ENCODE results near the gene FITM2.
"Not testable (repeated sequence)": the region's sequence is repeated elsewhere in the genome, so short reads cannot be mapped to it uniquely, and the experiment has no call there.

Gene FITM2

GRCh38 chr20:44348168-44348659, 37.2 kb upstream of the FITM2 start:
- H3K9me3 ChIP-seq (ENCODE audit: control insufficient read depth, low read length): no peaks in the 10 kb centered on the region
- H3K4me3 ChIP-seq (ENCODE audit: extremely low read depth, insufficient read depth, low read length, poor library complexity, severe bottlenecking): no peak overlapping the region
- H3K27ac ChIP-seq (ENCODE audit: low read depth, low read length, severe bottlenecking): no peak overlapping the region
- WGBS, 2 experiments (ENCODE audit: insufficient coverage in 2 of 2): 80 to 100% methylated on average over 1 of the region's 4 CpGs
- peaks cover 8% of the 10 kb centered on the region for H3K4me1 ChIP-seq (ENCODE audit: control insufficient read depth, insufficient read depth, low read length, poor library complexity, severe bottlenecking)
- H3K36me3 ChIP-seq (ENCODE audit: control insufficient read depth, insufficient read depth, low read length): no peaks in the 10 kb centered on the region

- not testable (repeated sequence) for H3K36me3 ChIP-seq (ENCODE audit: control insufficient read depth, insufficient read depth, low read length); H3K27ac ChIP-seq (ENCODE audit: low read depth, low read length, severe bottlenecking); H3K4me3 ChIP-seq (ENCODE audit: extremely low read depth, insufficient read depth, low read length, poor library complexity, severe bottlenecking); H3K9me3 ChIP-seq (ENCODE audit: control insufficient read depth, low read length); H3K4me1 ChIP-seq (ENCODE audit: control insufficient read depth, insufficient read depth, low read length, poor library complexity, severe bottlenecking)
- WGBS, 2 experiments (ENCODE audit: insufficient coverage in 2 of 2): 94 to 95% methylated on average over 10 of the region's 10 CpGs
Observed at GRCh38 chr20:44345941-44346340, 34.9 kb upstream of the FITM2 start.

GRCh38 chr20:44345147-44345546, 34.1 kb upstream of the FITM2 start:
- no peaks in the 10 kb centered on the region for H3K9me3 ChIP-seq (ENCODE audit: control insufficient read depth, low read length)
- WGBS, 2 experiments (ENCODE audit: insufficient coverage in 2 of 2): 90 to 93% methylated on average over 5 of the region's 8 CpGs
- no peak overlapping the region for H3K4me3 ChIP-seq (ENCODE audit: extremely low read depth, insufficient read depth, low read length, poor library complexity, severe bottlenecking)
- no peaks in the 10 kb centered on the region for H3K4me1 ChIP-seq (ENCODE audit: control insufficient read depth, insufficient read depth, low read length, poor library complexity, severe bottlenecking)
- no peaks in the 10 kb centered on the region for H3K36me3 ChIP-seq (ENCODE audit: control insufficient read depth, insufficient read depth, low read length)
- no peak overlapping the region for H3K27ac ChIP-seq (ENCODE audit: low read depth, low read length, severe bottlenecking)

GRCh38 chr20:44344723-44345122, 33.7 kb upstream of the FITM2 start:
- no peaks in the 10 kb centered on the region for H3K4me1 ChIP-seq (ENCODE audit: control insufficient read depth, insufficient read depth, low read length, poor library complexity, severe bottlenecking)
- no peak overlapping the region for H3K4me3 ChIP-seq (ENCODE audit: extremely low read depth, insufficient read depth, low read length, poor library complexity, severe bottlenecking)
- WGBS, 2 experiments (ENCODE audit: insufficient coverage in 2 of 2): no CpG with 5 or more reads among the region's 4 CpGs
- no peaks in the 10 kb centered on the region for H3K36me3 ChIP-seq (ENCODE audit: control insufficient read depth, insufficient read depth, low read length)
- no peak overlapping the region for H3K27ac ChIP-seq (ENCODE audit: low read depth, low read length, severe bottlenecking)
- no peaks in the 10 kb centered on the region for H3K9me3 ChIP-seq (ENCODE audit: control insufficient read depth, low read length)

GRCh38 chr20:44343162-44343675, 32.2 kb upstream of the FITM2 start:
- no peak overlapping the region for H3K4me3 ChIP-seq (ENCODE audit: extremely low read depth, insufficient read depth, low read length, poor library complexity, severe bottlenecking)
- no peaks in the 10 kb centered on the region for H3K9me3 ChIP-seq (ENCODE audit: control insufficient read depth, low read length)
- 84 to 92% methylated on average over 7 to 8 of the region's 12 CpGs for WGBS, 2 experiments (ENCODE audit: insufficient coverage in 2 of 2)
- no peak overlapping the region for H3K27ac ChIP-seq (ENCODE audit: low read depth, low read length, severe bottlenecking)
- no peaks in the 10 kb centered on the region for H3K4me1 ChIP-seq (ENCODE audit: control insufficient read depth, insufficient read depth, low read length, poor library complexity, severe bottlenecking)
- no peaks in the 10 kb centered on the region for H3K36me3 ChIP-seq (ENCODE audit: control insufficient read depth, insufficient read depth, low read length)

- Histone ChIP-seq H3K27ac (ENCODE audit: low read depth, low read length, severe bottlenecking) (no peak overlapping the region), H3K4me1 (ENCODE audit: control insufficient read depth, insufficient read depth, low read length, poor library complexity, severe bottlenecking) (no peaks in the 10 kb centered on the region), H3K36me3 (ENCODE audit: control insufficient read depth, insufficient read depth, low read length) (no peaks in the 10 kb centered on the region), H3K9me3 (ENCODE audit: control insufficient read depth, low read length) (no peaks in the 10 kb centered on the region), H3K4me3 (ENCODE audit: extremely low read depth, insufficient read depth, low read length, poor library complexity, severe bottlenecking) (no peak overlapping the region)
- 67 to 76% methylated on average over 3 of the region's 6 CpGs for WGBS, 2 experiments (ENCODE audit: insufficient coverage in 2 of 2)
Observed at GRCh38 chr20:44342248-44342647, 31.2 kb upstream of the FITM2 start.

GRCh38 chr20:44336725-44337380, 25.9 kb upstream of the FITM2 start, which contains the start of gene R3HDML:
Gene R3HDML, plus strand, starts transcription at chr20:44337043. Its CDS starts 115 bp downstream, at chr20:44337158.
- no peaks in the 10 kb centered on the region for H3K4me1 ChIP-seq (ENCODE audit: control insufficient read depth, insufficient read depth, low read length, poor library complexity, severe bottlenecking)
- WGBS, 2 experiments (ENCODE audit: insufficient coverage in 2 of 2): 86 to 91% methylated on average over 16 of the region's 16 CpGs
- no peaks in the 10 kb centered on the region for H3K9me3 ChIP-seq (ENCODE audit: control insufficient read depth, low read length)
- no peak within 1 kb of the TSS for H3K4me3 ChIP-seq (ENCODE audit: extremely low read depth, insufficient read depth, low read length, poor library complexity, severe bottlenecking)
- H3K36me3 ChIP-seq (ENCODE audit: control insufficient read depth, insufficient read depth, low read length): no peaks in the 10 kb centered on the region
- no peak within 1 kb of the TSS for H3K27ac ChIP-seq (ENCODE audit: low read depth, low read length, severe bottlenecking)

- Histone ChIP-seq H3K4me3 (ENCODE audit: extremely low read depth, insufficient read depth, low read length, poor library complexity, severe bottlenecking) (no peak overlapping the region), H3K36me3 (ENCODE audit: control insufficient read depth, insufficient read depth, low read length) (no peaks in the 10 kb centered on the region), H3K9me3 (ENCODE audit: control insufficient read depth, low read length) (no peaks in the 10 kb centered on the region), H3K4me1 (ENCODE audit: control insufficient read depth, insufficient read depth, low read length, poor library complexity, severe bottlenecking) (no peaks in the 10 kb centered on the region), H3K27ac (ENCODE audit: low read depth, low read length, severe bottlenecking) (no peak overlapping the region)
- WGBS, 2 experiments (ENCODE audit: insufficient coverage in 2 of 2): 34 to 36% methylated on average over 14 to 15 of the region's 15 CpGs
Observed at GRCh38 chr20:44336086-44336485, 25.1 kb upstream of the FITM2 start.

- Histone ChIP-seq H3K4me3 (ENCODE audit: extremely low read depth, insufficient read depth, low read length, poor library complexity, severe bottlenecking) (no peak overlapping the region), H3K9me3 (ENCODE audit: control insufficient read depth, low read length) (no peaks in the 10 kb centered on the region), H3K27ac (ENCODE audit: low read depth, low read length, severe bottlenecking) (no peak overlapping the region), H3K4me1 (ENCODE audit: control insufficient read depth, insufficient read depth, low read length, poor library complexity, severe bottlenecking) (no peaks in the 10 kb centered on the region), H3K36me3 (ENCODE audit: control insufficient read depth, insufficient read depth, low read length) (no peaks in the 10 kb centered on the region)
- WGBS, 2 experiments (ENCODE audit: insufficient coverage in 2 of 2): 87 to 92% methylated on average over 2 of the region's 2 CpGs
Observed at GRCh38 chr20:44335675-44336074, 24.7 kb upstream of the FITM2 start.

- Histone ChIP-seq H3K9me3 (ENCODE audit: control insufficient read depth, low read length) (no peaks in the 10 kb centered on the region), H3K27ac (ENCODE audit: low read depth, low read length, severe bottlenecking) (no peak overlapping the region), H3K4me1 (ENCODE audit: control insufficient read depth, insufficient read depth, low read length, poor library complexity, severe bottlenecking) (no peaks in the 10 kb centered on the region), H3K36me3 (ENCODE audit: control insufficient read depth, insufficient read depth, low read length) (no peaks in the 10 kb centered on the region), H3K4me3 (ENCODE audit: extremely low read depth, insufficient read depth, low read length, poor library complexity, severe bottlenecking) (no peak overlapping the region)
- 86 to 93% methylated on average over 2 to 4 of the region's 4 CpGs for WGBS, 2 experiments (ENCODE audit: insufficient coverage in 2 of 2)
Observed at GRCh38 chr20:44334709-44335108, 23.7 kb upstream of the FITM2 start.

GRCh38 chr20:44334306-44334705, 23.3 kb upstream of the FITM2 start:
- Histone ChIP-seq H3K4me3 (ENCODE audit: extremely low read depth, insufficient read depth, low read length, poor library complexity, severe bottlenecking) (no peak overlapping the region), H3K9me3 (ENCODE audit: control insufficient read depth, low read length) (no peaks in the 10 kb centered on the region), H3K4me1 (ENCODE audit: control insufficient read depth, insufficient read depth, low read length, poor library complexity, severe bottlenecking) (no peaks in the 10 kb centered on the region), H3K27ac (ENCODE audit: low read depth, low read length, severe bottlenecking) (no peak overlapping the region), H3K36me3 (ENCODE audit: control insufficient read depth, insufficient read depth, low read length) (no peaks in the 10 kb centered on the region)
- 73 to 81% methylated on average over 3 to 6 of the region's 8 CpGs for WGBS, 2 experiments (ENCODE audit: insufficient coverage in 2 of 2)
